ENCODE results near the gene HAUS1. TPM values are rescaled to one million over a fixed set of nuclear protein-coding genes. Genes with fewer than 3 reads are reported as not detected.

The HAUS1 gene
- total and polyA plus RNA-seq, 2 of the 8 experiments (the other 6 are each of a cell fraction or from before 2014, with no cell fraction given) = 104 TPM

DNA sequence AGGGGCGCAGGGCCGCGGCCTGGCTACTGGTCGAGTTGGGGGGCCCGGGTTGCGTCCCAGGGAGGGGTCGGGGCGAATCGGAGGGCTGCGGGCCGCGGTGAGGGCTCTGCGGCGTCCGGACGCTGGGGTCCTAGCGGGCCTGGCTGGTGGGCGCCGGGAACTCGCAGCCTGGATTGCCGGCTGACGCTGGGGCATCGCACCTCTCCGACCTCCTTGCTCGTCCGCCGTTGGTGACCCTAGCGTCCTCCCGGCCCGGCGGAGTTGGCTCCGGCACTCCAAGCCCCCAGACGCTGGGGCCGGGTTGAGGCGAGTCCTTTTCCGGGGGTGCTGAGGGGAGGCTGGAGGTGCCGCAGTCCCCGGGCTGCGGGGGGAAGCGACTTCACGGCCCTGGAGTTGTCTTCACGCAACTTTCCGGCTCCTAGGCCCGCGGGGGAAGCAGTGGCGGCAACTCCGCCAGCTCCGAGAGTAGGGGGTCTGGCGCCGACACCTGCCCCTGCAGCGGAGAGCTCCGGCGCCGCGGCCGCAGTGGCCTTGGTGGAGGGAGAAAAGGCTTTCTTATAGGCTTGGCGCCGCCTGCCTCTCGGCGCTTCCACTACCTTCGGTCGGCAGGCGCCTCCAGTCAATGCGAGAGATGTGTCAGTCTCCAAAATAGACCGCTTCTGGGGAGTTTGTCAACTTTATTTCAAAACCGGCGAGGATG is 70.3 kb downstream of the HAUS1 start (continued):
- TF ChIP-seq CTCF (IDR thresholded peaks at IDR 0.05; ENCODE audit: control extremely low read depth in 1 of 3, insufficient read depth in 1 of 3, low read depth in 1 of 3, low read length in 3 of 3) (peak in 2 of 3 experiments; percentile 1 to 6; a peak in 1 of 4 replicates), ATF2 (IDR thresholded peaks at IDR 0.05; ENCODE audit: low read length) (no peak), POLR2A (IDR thresholded peaks at IDR 0.05; ENCODE audit: control extremely low read depth in 1 of 2, low read depth in 2 of 2, low read length in 2 of 2) (peak in 1 of 2 experiments; percentile 5; a peak in 2 of 3 replicates), POLR2AphosphoS5 (IDR thresholded peaks at IDR 0.05; ENCODE audit: low read depth, low read length) (0 out of 2 replicates have a peak, but pooled peaks have one; percentile 31), TAF7 (optimal IDR thresholded peaks at IDR 0.05; ENCODE audit: borderline replicate concordance, low read depth, low read length) (peak; percentile 16)
